HG02970 (cell line): ENCODE measurements around the gene SPHK1.

ENCODE experiments used
- ATAC-seq: cut with Tn5 transposase; IDR thresholded peaks from one replicate; pipeline ENCODE4 v1.9.1; 2021; ENCODE audit warnings: mild to moderate bottlenecking, moderate library complexity, moderate number of reproducible peaks; ENCODE audit not compliant: unreplicated experiment, low FRiP score

The SPHK1 gene

GRCh38 chr17:76428511-76428910 is 44.1 kb downstream of the SPHK1 start:
- ATAC-seq, result no peak

GRCh38 chr17:76431509-76431908 is 47.1 kb downstream of the SPHK1 start:
- no peak for ATAC-seq

- no peak for ATAC-seq
These were observed 47.6 kb downstream of the SPHK1 start for GRCh38 chr17:76432004-76432403.

GRCh38 chr17:76432712-76433336 is 48.4 kb downstream of the SPHK1 start:
- ATAC-seq, result no peak

DNA sequence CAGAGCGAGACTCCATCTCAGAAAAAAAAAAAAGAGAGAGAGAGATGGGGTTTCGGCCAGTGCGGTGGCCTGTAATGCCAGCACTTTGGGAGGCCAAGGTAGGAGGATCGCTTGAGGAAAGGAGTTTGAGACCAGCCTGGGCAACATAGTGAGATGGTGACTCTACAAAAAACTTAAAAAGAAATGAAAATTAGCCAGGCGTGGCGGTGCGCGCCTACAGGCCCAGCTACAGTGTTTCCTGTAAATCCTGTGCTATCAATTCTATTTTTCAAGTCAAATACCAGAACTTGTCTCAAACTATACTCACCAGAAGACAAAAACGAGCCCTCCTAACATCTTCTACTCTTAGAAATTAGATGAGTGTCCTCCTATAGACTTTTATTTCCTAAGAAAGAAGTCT is 49.3 kb downstream of the SPHK1 start:
- no peak for ATAC-seq

DNA sequence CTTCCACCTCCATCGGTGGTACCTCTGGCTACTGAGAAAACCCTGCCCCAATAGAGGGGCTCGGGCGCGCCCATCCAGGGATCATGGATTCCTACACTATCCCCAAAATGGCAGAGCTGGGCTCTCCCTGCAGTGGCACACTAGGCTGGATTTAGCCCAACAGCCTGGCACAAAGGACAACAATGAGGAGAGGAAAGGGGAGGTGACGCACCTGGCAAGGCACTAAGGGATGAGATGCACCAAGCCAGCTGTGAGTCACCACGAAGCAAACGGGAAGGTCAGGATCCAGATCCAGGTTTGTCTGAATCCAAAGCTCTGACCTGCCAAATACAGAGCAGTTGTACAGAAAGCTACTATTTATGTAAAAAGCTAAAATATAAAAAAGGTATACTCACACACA is 50.5 kb downstream of the SPHK1 start:
- no peak for ATAC-seq

DNA sequence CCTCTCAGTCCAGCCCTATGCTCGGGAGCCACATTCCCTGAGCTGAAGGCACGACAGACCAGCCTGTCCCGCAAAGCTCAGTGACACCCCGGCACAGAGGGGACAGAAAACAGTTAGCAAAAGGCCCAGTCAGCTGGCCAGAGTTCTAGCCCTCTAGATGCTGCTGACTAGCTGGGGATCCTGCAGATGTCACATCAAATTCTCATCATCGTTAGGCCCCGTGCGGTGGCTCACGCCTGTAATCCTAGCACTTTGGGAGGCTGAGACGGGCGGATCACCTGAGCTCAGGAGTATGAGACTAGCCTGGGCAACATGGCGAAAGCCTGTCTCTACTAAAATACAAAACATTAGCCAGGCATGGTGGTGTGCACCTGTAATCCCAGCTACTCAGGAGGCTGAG is 51.3 kb downstream of the SPHK1 start:
- ATAC-seq, result no peak
